ENCODE data around the gene HPSE2. TPM values are rescaled to one million over a fixed set of nuclear protein-coding genes. Genes with fewer than 3 reads are reported as not detected.

Gene HPSE2
- total RNA-seq, 4 donors from 2014 or later, result not detected

DNA sequence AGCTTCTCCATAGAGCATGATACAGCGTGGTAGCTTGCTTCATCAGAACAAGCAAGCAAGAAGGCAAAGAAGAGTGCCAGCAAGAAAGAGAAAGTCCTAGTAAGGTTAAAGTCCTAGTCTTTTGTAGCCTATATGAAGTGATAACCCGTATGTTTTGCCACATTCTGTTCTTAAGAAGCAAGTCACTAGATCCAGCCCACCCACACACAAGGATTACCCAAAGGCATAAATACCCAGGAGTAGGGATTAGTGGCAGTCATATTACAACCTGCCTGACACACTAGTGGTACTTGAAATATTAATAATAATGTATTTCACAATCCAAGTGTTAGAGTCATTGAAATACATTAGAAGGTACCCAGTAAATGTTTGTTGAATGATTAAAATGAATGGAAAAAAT is 285.5 kb downstream of the HPSE2 start:
- no peak for DNase-seq
- Histone ChIP-seq H3K9me3 (no peaks in the 10 kb centered on the region), H3K4me3 (replicated peaks in 1 of 3) (no peak overlapping the region), H3K4me1 (no peaks in the 10 kb centered on the region), H3K36me3 (no peaks in the 10 kb centered on the region), H3K27me3 (no peaks in the 10 kb centered on the region), H3K27ac (no peak overlapping the region)
- no peak for TF ChIP-seq POLR2A (IDR thresholded peaks at IDR 0.05)
- TF ChIP-seq, protein P1, sequence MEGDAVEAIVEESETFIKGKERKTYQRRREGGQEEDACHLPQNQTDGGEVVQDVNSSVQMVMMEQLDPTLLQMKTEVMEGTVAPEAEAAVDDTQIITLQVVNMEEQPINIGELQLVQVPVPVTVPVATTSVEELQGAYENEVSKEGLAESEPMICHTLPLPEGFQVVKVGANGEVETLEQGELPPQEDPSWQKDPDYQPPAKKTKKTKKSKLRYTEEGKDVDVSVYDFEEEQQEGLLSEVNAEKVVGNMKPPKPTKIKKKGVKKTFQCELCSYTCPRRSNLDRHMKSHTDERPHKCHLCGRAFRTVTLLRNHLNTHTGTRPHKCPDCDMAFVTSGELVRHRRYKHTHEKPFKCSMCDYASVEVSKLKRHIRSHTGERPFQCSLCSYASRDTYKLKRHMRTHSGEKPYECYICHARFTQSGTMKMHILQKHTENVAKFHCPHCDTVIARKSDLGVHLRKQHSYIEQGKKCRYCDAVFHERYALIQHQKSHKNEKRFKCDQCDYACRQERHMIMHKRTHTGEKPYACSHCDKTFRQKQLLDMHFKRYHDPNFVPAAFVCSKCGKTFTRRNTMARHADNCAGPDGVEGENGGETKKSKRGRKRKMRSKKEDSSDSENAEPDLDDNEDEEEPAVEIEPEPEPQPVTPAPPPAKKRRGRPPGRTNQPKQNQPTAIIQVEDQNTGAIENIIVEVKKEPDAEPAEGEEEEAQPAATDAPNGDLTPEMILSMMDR (IDR thresholded peaks at IDR 0.05), result no peak
- WGBS, 2 donors, result 60 to 64% methylated on average over 2 of the region's 2 CpGs
- intact Hi-C loops (cut with DNase I), result no loop called here

DNA sequence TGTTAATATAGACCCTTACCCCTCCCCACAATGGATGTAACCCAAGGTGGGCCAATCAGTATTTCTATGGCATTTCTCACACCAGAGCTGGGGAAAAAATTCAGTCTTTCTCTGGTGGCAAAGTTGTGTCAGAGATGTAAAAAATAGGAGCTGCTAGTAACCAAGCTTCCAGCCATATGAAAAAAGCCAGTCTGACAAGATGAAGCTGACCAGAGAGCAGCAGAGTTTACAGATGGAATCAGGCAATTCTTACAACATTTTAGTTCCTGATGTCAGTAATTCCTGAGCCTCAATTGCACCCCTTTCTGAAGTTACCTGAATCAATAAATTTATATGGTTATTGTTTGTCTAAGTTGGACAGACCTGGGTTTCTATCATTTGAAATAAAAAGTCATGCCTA is 286.3 kb downstream of the HPSE2 start:
- DNase-seq, result no peak
- TF ChIP-seq POLR2A (IDR thresholded peaks at IDR 0.05), result no peak
- TF ChIP-seq, protein P1 (IDR thresholded peaks at IDR 0.05), result no peak
- no peaks in the 10 kb centered on the region for H3K36me3 ChIP-seq
- intact Hi-C loops (cut with DNase I), result no loop called here
- no peaks in the 10 kb centered on the region for H3K9me3 ChIP-seq
- no peaks in the 10 kb centered on the region for H3K27me3 ChIP-seq
- no peaks in the 10 kb centered on the region for H3K4me1 ChIP-seq
- H3K4me3 ChIP-seq (replicated peaks in 1 of 3), result no peak overlapping the region
- no peak overlapping the region for H3K27ac ChIP-seq

DNA sequence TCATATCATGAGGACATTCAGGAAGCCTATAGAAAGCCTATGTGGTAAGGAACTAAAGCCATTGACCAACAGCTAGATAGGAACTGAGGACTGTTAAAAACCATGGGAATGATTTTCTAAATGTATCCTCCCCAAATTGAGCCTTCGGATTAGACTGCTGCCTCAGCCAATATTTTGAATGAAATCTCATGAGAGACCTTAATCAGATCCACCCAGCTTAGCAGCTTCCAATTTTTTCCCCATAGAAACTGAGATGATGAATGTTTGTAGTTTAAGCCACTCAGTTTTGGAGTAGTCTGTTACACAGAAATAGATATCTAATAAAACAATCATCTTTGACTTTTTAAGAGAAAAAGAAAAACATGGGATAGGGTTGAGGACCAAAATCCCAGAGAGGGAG is 292.0 kb downstream of the HPSE2 start:
- Histone ChIP-seq H3K27ac (no peak overlapping the region), H3K4me1 (no peaks in the 10 kb centered on the region), H3K9me3 (no peaks in the 10 kb centered on the region), H3K27me3 (no peaks in the 10 kb centered on the region), H3K4me3 (replicated peaks in 1 of 3) (no peak overlapping the region), H3K36me3 (no peaks in the 10 kb centered on the region)
- 84 to 89% methylated on average over 1 of the region's 1 CpG for WGBS, 2 donors
- intact Hi-C loops (cut with DNase I), result no loop called here
- TF ChIP-seq POLR2A (IDR thresholded peaks at IDR 0.05), result no peak
- TF ChIP-seq, protein P1 (IDR thresholded peaks at IDR 0.05), result no peak
- DNase-seq, result no peak

DNA sequence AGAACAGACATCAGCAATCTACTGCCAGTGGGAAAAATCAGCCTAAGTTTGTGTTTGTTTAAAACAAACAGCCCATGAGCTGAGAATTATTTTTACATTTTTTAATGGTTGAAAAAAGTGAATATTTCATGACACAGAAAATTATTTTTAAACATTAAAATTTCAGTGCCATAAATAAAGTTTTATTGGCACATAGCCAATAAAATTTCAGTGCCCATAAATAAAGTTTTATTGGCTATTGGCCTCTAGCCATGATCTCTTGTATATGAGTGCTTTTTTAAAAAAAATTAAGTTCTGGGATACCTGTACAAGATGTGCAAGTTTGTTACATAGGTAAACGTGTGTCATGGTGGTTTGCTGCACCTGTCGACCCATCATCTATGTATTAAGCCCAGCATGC is 305.9 kb downstream of the HPSE2 start:
- H3K27ac ChIP-seq, result no peak overlapping the region
- WGBS, 2 donors, result 84 to 95% methylated on average over 2 of the region's 2 CpGs
- no peaks in the 10 kb centered on the region for H3K9me3 ChIP-seq
- no peak for DNase-seq
- intact Hi-C loops (cut with DNase I), result no loop called here
- H3K27me3 ChIP-seq, result no peaks in the 10 kb centered on the region
- H3K4me1 ChIP-seq, result no peaks in the 10 kb centered on the region
- TF ChIP-seq, protein P1 (IDR thresholded peaks at IDR 0.05), result no peak
- no peak for TF ChIP-seq POLR2A (IDR thresholded peaks at IDR 0.05)
- H3K36me3 ChIP-seq, result no peaks in the 10 kb centered on the region
- no peak overlapping the region for H3K4me3 ChIP-seq (replicated peaks in 1 of 3)

DNA sequence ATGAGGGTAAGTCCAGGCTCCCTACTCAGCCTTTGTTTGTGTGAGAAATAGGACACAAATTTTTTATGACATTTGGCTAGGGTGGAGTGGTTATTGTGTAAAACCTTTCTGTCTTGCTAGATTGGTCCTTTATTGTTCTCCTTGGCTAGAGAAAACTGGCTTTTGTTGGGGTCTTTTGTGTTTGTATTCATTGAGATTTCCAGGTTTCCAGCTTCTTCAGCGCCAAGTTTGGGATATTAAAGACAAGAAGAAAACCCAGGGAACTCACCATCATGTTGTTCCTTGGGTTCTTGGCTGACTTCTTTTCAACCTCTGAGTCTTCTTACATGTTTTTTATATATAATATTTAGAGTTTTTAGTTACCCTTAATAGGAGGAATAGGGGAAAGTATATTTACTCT is 310.0 kb downstream of the HPSE2 start:
- TF ChIP-seq, protein P1 (IDR thresholded peaks at IDR 0.05), result no peak
- no peak for TF ChIP-seq POLR2A (IDR thresholded peaks at IDR 0.05)
- Histone ChIP-seq H3K4me3 (replicated peaks in 1 of 3) (no peak overlapping the region), H3K36me3 (no peaks in the 10 kb centered on the region), H3K27me3 (no peaks in the 10 kb centered on the region), H3K27ac (no peak overlapping the region), H3K9me3 (no peaks in the 10 kb centered on the region), H3K4me1 (no peaks in the 10 kb centered on the region)
- no peak for DNase-seq
- intact Hi-C loops (cut with DNase I), result no loop called here
- WGBS, 2 donors, result 93 to 95% methylated on average over 1 of the region's 1 CpG
